ENCODE results near the gene MAD1L1. TPM values are rescaled to one million over a fixed set of nuclear protein-coding genes. Genes with fewer than 3 reads are reported as not detected.
"Not testable (repeated sequence)": the region's sequence is repeated elsewhere in the genome, so short reads cannot be mapped to it uniquely, and the experiment has no call there.

MAD1L1 gene
- total RNA-seq, 1 experiment from 2014 or later = 163 TPM

DNA sequence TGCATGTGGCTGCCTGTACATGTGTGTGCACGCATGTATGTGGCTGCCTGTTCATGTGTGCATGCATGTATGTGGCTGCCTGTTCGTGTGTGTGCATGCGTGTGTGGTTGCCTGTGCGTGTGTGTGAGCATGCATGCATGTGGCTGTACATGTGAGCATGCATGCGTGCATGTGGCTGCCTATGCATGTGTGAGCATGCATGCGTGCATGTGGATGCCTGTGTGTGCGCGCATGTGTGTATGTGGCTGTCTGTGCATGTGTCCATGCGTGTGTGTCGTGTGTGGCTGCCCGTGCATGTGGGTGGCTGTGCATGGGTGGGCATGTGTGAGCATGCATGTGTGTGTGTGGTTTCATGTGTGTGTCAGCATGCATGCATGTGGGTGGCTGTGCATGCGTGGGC, 344.3 kb downstream of the MAD1L1 start:
- in situ Hi-C loops (cut with HindIII; ENCODE audit: low sequenced_read_pairs) = no loop called here
- DNase-seq (ENCODE audit: low spot score) = no peak

DNA sequence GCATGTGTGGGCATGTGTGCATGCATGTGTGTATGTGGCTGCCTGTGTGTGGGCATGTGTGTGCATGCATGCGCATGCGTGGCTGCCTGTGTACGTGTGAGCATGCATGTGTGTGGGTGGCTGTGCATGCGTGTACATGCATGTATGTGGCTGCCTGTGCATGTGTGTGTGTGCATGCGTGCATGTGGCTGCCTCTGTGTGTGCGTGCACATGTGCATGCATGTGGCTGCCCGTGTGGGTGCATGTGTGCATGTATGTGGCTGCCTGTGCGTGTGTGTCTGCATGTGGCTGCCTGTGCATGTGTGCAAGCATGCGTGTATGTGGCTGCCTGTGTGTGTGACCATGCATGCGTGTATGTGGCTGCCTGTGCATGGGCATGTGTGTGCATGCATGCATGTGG, 345.5 kb downstream of the MAD1L1 start:
- no peak for DNase-seq (ENCODE audit: low spot score)
- in situ Hi-C loops (cut with HindIII; ENCODE audit: low sequenced_read_pairs) = no loop called here

GRCh38 chr7:1886361-1887064, 346.2 kb downstream of the MAD1L1 start:
- DNase-seq (ENCODE audit: low spot score) = no peak
- in situ Hi-C loops (cut with HindIII; ENCODE audit: low sequenced_read_pairs) = no loop called here

DNA sequence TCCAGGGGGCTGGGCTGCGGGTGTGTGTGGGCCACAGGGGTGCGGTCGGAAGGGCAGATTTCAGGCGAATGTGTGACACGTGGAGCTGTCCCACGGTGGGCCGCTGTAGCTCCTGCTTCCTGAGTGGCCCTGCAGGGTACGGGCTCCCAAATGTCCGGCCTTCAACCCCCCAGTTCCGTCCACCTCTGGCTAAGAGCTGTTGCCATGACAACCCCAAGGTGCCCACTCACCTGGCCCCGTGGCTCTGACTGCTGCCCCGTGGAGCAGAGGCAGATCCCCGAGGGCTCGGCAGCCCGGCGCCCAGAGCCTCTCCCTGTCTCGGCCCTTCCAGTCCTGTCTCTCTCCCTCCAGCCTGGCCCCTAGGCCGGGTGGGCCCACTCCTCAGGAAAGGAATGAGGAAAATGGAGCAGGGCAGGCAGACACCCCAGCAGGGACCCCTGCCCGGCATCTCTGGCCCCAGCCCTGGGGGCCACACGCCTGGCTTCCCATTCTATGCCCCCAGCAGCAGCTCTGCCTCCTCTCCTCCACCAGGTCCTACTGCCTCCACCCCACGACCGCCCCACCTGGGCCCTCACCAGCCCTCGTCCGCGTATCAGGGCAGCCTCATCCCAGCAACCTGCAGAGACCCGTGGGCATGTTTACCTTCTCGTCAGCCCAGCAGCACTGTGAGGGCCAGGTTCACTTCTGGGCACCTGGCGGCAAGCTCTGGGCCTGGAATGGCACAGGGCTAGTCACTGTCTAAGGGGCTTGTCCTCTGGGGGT, 347.1 kb downstream of the MAD1L1 start:
- no peak for DNase-seq (ENCODE audit: low spot score)
- in situ Hi-C loops (cut with HindIII; ENCODE audit: low sequenced_read_pairs) = no loop called here

GRCh38 chr7:1884583-1885350, 348.0 kb downstream of the MAD1L1 start:
- in situ Hi-C loops (cut with HindIII; ENCODE audit: low sequenced_read_pairs) = no loop called here
- DNase-seq (ENCODE audit: low spot score) = no peak

DNA sequence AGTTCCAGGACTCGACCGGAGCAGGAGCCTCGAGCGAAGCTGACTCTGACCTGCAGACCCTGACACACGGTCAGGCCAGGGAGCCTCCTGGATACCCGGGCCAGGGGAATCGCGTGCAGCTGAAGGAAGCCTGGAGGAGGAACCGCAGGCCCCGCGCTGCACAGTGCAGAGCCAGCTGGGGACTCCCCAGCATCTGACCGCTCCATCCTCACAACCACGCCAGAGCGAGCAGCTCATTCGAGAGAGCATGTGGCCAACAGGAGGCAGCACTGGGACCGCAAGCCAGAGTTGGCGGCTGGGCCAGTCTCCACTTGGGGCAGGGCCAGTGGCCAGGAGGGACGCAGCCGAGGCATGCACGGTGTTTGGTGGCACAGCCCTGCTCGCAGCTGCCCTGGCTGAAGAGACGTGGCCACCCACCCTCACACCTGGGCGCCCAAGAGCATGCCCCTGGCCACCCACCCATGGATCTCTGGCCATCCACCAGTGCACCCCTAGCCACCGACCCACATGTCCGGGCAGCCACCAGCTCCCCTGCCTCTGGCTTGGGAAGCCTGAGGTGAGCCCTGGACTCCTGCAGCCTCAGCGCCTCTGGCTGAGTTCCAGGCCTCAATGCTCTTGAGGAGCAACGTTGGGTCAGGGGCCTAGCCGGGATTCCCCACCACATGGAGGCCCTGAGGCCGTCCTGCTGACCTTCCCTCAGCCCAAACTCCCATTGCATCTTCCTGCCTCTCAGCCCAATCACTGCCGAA, 348.7 kb downstream of the MAD1L1 start:
- in situ Hi-C loops (cut with HindIII; ENCODE audit: low sequenced_read_pairs) = no loop called here
- no peak for DNase-seq (ENCODE audit: low spot score)

DNA sequence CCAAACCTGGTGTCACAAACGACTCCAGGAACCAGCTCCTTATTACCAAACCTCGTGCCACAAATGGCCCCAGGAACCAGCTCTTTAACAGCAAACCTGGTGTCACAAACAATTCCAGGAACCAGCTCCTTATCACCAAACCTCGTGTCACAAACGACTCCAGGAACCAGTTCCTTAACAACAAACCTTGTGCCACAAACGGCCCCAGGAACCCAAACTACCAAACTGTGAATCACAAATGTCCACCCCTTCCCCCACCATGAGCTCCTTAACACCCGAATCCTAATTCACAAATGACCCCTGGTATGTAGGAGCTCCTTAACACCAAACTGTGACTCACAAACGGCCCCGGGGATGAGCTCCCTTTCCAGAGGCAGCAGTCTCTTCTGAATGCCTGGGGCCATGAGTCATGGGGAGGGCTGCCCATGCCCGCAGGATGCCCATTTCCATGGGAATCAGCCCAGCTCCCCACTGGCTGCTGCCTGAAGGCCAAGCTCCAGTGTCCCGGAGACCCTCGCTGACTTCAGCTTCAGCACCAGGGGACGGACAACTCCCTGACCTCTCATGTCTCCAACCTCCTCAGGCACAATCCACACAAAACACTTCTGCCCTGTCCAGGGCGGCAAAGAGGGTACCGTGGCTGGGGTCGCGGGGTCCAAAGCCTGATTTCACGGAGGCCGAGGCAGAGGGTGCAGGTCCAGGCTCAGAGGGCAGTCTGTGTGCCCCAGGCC, 349.5 kb downstream of the MAD1L1 start:
- DNase-seq (ENCODE audit: low spot score) = no peak
- in situ Hi-C loops (cut with HindIII; ENCODE audit: low sequenced_read_pairs) = no loop called here

GRCh38 chr7:1882451-1882850, 350.3 kb downstream of the MAD1L1 start:
- in situ Hi-C loops (cut with HindIII; ENCODE audit: low sequenced_read_pairs) = no loop called here
- no peak for DNase-seq (ENCODE audit: low spot score)

DNA sequence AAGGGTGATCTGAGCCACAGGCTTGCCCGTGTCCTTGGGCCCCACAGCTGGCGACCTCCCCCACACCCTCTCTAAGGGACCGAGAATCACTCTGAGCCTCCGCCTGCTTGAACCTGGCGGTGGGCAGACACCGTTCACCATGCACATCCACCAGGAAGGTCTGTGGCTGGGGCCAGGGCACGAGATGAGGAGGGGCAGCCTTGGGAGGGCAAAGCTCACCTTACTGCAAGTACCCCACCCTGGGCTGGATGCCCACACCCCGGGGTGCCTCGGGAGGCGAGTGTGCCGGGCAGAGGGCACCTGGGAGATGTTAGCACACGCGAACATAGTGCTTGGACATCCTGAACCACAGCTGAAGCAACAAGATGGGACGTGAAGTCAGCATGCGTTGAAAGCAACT, 350.8 kb downstream of the MAD1L1 start:
- in situ Hi-C loops (cut with HindIII; ENCODE audit: low sequenced_read_pairs) = no loop called here
- no peak for DNase-seq (ENCODE audit: low spot score)

- in situ Hi-C loops (cut with HindIII; ENCODE audit: low sequenced_read_pairs); DNase-seq (ENCODE audit: low spot score): not testable (repeated sequence)
These were observed 356.1 kb downstream of the MAD1L1 start for GRCh38 chr7:1876641-1877040.

DNA sequence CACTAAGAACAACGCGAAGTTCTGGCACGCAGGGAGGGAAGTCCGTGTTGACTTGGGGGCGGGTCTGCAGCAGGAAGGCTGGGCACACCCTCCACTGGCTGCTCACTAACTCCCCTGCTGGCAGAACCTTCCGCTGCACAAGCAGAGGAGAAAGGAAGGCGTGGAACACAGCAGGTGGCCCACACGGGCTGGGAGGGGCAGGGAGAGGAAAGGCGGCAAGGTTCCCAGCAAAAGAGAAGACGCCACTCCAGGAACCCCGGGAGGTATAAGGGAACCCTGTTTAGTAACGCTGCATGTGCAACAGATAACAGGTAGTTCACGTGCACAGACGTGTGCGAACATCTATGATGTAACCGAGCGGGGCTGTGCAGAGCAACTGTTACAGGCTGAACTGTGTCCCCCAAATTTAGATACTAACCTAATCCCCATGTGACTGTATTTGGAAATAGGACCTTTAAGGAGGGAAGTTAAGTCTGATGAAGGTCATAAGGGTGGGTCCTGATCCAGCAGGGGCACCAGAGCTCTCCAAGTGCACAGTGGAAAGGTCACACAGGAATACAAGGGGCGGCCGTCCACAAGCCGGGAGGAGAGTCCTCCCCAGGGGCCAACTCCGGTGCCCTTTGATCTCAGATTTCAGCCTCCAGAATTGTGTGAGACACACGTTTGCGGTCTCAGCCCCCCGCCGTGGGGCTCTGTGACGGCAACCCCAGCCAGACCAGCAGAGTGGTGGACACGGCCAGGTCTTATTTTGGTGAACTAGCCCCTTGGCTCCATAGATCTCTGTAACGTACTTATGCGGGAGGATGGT, 357.1 kb downstream of the MAD1L1 start:
- DNase-seq (ENCODE audit: low spot score); in situ Hi-C loops (cut with HindIII; ENCODE audit: low sequenced_read_pairs): not testable (repeated sequence)

- in situ Hi-C loops (cut with HindIII; ENCODE audit: low sequenced_read_pairs); DNase-seq (ENCODE audit: low spot score): not testable (repeated sequence)
These were observed 358.0 kb downstream of the MAD1L1 start for GRCh38 chr7:1874590-1875391.

DNA sequence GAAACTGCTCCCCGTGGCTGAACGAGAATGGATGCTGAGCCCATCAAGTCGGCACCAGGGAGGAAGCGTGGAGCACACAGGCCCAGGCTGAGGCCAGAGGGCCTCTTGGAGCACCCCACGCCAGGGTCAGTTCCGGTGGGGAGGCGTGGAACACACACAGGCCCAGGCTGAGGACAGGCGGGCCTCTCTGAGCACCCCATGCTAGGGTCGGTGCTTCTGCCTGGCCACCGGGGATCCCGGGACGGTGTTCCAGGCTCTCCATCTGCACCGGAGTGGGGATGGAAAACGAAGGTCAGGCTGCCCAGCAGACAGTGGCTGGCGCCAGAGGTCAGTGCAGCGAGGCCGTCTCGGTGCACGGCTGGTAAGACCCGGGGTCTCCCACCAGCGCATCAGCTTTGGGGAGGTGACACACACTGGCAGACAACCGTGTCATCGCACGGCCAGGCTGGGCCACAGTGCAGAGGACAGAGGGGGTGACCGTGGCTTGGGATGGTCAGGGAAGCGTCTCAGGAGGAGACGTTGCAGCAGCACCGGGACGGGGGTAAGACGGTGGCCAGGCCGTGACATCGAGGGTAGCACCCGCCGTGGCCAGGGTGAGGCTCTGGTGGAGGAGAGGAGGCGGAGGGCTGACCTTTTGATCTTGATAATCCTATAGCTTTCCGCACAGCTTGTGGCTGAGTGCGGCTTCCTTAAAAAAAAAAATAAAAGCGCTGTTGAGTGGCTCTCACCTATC, 358.7 kb downstream of the MAD1L1 start:
- DNase-seq (ENCODE audit: low spot score) = no peak
- in situ Hi-C loops (cut with HindIII; ENCODE audit: low sequenced_read_pairs) = no loop called here

GRCh38 chr7:1873421-1873820, 359.3 kb downstream of the MAD1L1 start:
- in situ Hi-C loops (cut with HindIII; ENCODE audit: low sequenced_read_pairs) = no loop called here
- no peak for DNase-seq (ENCODE audit: low spot score)

DNA sequence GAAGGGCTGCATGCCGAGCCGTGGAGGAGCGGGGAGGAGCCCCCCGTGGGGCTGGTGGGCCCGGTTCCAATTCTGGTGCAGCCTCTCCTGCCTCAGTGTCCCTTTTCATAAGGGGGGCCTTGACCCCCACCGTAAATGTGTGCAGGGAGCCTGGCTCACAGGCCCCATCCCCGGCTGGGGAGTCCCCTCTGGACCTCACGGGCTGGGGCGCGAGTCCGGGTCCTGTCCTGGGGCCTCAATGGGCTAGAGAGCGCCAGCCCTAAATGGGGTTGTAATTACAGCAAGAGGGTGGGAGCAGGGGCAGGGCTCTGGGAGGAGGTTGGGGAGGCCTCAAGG, 359.7 kb downstream of the MAD1L1 start:
- no peak for DNase-seq (ENCODE audit: low spot score)
- in situ Hi-C loops (cut with HindIII; ENCODE audit: low sequenced_read_pairs) = no loop called here

- in situ Hi-C loops (cut with HindIII; ENCODE audit: low sequenced_read_pairs) = no loop called here
- peak; percentile 48 for DNase-seq (ENCODE audit: low spot score)
These were observed 360.3 kb downstream of the MAD1L1 start for GRCh38 chr7:1872191-1873069.

All from G401 (cell line).